Heart left ventricle (tissue), 16 donors: ENCODE data around the gene THPO. TPM values are rescaled to one million over a fixed set of nuclear protein-coding genes. Genes with fewer than 3 reads are reported as not detected.

ENCODE experiments used
- ATAC-seq, 4 donors: fragments of 200-7000 bp; cut with Tn5 transposase; one replicate each; pipeline ENCODE4 v1.9.1; 2020 to 2022; ENCODE audit warnings: moderate library complexity in 4 of 4, mild to moderate bottlenecking in 3 of 4, moderate number of reproducible peaks in 1 of 4
- DNase-seq, 5 donors: peaks; one replicate each; pipeline ENCODE4 v3.0.0-alpha.2; 2020
- H3K27ac ChIP-seq, 12 donors: fragments of 200-600 bp; sonication (generic) in 4 of 12; one replicate each; pipeline versions ENCODE4 v1.5.0 to v1.8.0; 2016 to 2022; ENCODE audit warnings: mild to moderate bottlenecking in 2 of 12
- H3K27me3 ChIP-seq, 9 donors: fragments of 200-600 bp; sonication (generic) in 2 of 9; one replicate each; pipeline versions ENCODE4 v1.5.1 to v1.8.0; 2016 to 2022; ENCODE audit warnings: mild to moderate bottlenecking in 3 of 9
- H3K36me3 ChIP-seq, 9 donors: fragments of 200-600 bp; sonication (generic) in 2 of 9; one replicate each; pipeline versions ENCODE4 v1.5.0 to v1.8.0; 2018 to 2022; ENCODE audit warnings: mild to moderate bottlenecking in 2 of 9
- H3K4me1 ChIP-seq, 12 donors: fragments of 200-600 bp; sonication (generic) in 4 of 12; one replicate each; pipeline versions ENCODE4 v1.5.0 to v1.8.0; 2016 to 2022; ENCODE audit warnings: mild to moderate bottlenecking in 3 of 12
- H3K4me3 ChIP-seq, 12 donors: fragments of 200-600 bp; sonication (generic) in 4 of 12; one replicate each; pipeline versions ENCODE4 v1.5.0 to v1.8.0; 2017 to 2022; ENCODE audit warnings: mild to moderate bottlenecking in 9 of 12, moderate library complexity in 4 of 12
- H3K9me3 ChIP-seq, 12 donors: fragments of 200-600 bp; sonication (generic) in 4 of 12; one replicate each; pipeline versions ENCODE4 v1.5.0 to v1.8.0; 2016 to 2022; ENCODE audit warnings: mild to moderate bottlenecking in 1 of 12
- CTCF ChIP-seq, 12 donors: fragments of 200-600 bp; sonication (generic) in 4 of 12; IDR thresholded peaks; one replicate each; pipeline versions ENCODE4 v1.5.0 to v1.8.0; 2018 to 2022; ENCODE audit warnings: antibody characterized with exemption in 12 of 12, mild to moderate bottlenecking in 5 of 12
- POLR2A ChIP-seq, 2 donors: fragments of 450-650 bp; IDR thresholded peaks; one replicate each; pipeline ENCODE4 v1.6.1; 2017; ENCODE audit warnings: antibody characterized with exemption in 2 of 2, mild to moderate bottlenecking in 2 of 2, moderate library complexity in 2 of 2
- WGBS, 4 donors: extraction: QIAGEN DNeasy Blood & Tissue Kit in 2 of 4; methylation state at CpG; one replicate each; pipeline versions ENCODE4 v1.1.5 to v1.1.7; 2013 to 2018; 5-methylcytosine and 5-hydroxymethylcytosine counted together
- intact Hi-C, 10 donors: fragments of 100-400 bp; cut with DNase I; formaldehyde crosslinking; loops; one replicate each; pipeline versions ENCODE4 v1.11.1 to v1.14.2; 2022
- polyA plus RNA-seq, 2 donors: library from polyadenylated mRNA; stranded (reverse); fragments of 200-250 nt; gene quantifications; one replicate each; pipeline ENCODE4 v1.2.3, GENCODE V29; 2013
- total RNA-seq, 9 donors: library from RNA; depleted of rRNA in 2 of 9; stranded (reverse); fragments of >200 nt in 2 of 9; fragmentation: NEBNext Ultra II Directional in 3 of 9; extraction: Animal tissue kit (Norgen Biotek cat#: 25700) in 3 of 9; gene quantifications; one replicate each; pipeline versions ENCODE4 v1.1.0 to v1.2.4, GENCODE V29; 2016 to 2023
- donor health status: ischemic (EF 13 %, LVEDD 7.1; RV severe dilation, severe dysfunction).
- donor health status: healthy with polysubstance abuse.
- donor health status: DM: no; HTN: yes; CAD: no.
- donor health status: DM: no; HTN: no; CAD: no.
- donor health status: ischemic (EF 25% LVEDD 6.9; RV normal size, moderate dysfunction).
- donor health status: ischemic (EF 25% LVEDD 5.7; RV mildly dilated, moderate dysfunction).
- donor health status: healthy.
- donor health status: DM: yes; HTN: yes; CAD: no.
- donor health status: ischemic (EF 35%, LVEDD 5.7; RV mildly dilated, moderate dysfunction).
- donor health status: nonischemic (EF 11% LVEDD 7.7; RV severe dilation, severe dysfunction).
- donor health status: DM: yes; HTN: yes; CAD: no.
- donor health status: PGD.
- donor health status: ischemic (EF 29% LVEDD 5.4; RV normal size, mild dysfunction).
- donor health status: nonischemic (EF 23%, LVEDD 6.1; RV moderate dilation, normal function).

Gene THPO
- total and polyA plus RNA-seq, 11 donors, result 0.12 to 0.68 (median 0.28) TPM; not detected in 5

- ATAC-seq (peak; percentile 47 to 93 (median 90)), DNase-seq (peak; percentile 59 to 83 (median 69))
- Histone ChIP-seq H3K27ac (no peak overlapping the region), H3K4me3 (no peak overlapping the region), H3K27me3 (no peaks in the 10 kb centered on the region), H3K4me1 (peaks cover 0 to 4% (median 0%) of the 10 kb centered on the region in 12 donors), H3K36me3 (no peaks in the 10 kb centered on the region), H3K9me3 (peaks cover 0 to 8% (median 0%) of the 10 kb centered on the region in 12 donors)
- intact Hi-C loops, result loop anchor here in 8 of 10 donors (2.0 to 10.0 kb wide), 7 partner anchors 50 to 127 kb away; no protein-coding TSS in a partner anchor
- WGBS, 4 donors, result 36 to 44% (median 38%) methylated on average over 14 of the region's 14 CpGs
- TF ChIP-seq CTCF (IDR thresholded peaks at IDR 0.05) (peak; percentile 63 to 88 (median 82)), POLR2A (IDR thresholded peaks at IDR 0.05) (no peak)
These were observed 39.8 kb upstream of the THPO start for GRCh38 chr3:184417619-184418327.

DNA sequence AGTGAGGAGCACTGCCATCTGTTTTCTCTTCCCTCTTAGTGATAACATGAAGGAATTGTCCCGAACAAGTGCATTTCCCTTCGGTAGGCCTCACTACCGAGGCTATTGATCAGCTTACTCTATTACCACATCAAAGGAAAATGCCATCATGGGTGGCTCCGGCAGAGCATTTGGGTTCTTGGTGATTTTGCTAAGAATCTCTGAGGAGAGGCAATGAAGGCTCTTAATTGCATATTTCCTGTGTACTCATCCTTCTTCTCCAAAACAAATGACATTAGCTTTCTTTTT lies 37.1 kb upstream of the THPO start:
- no peak overlapping the region for H3K4me3 ChIP-seq
- TF ChIP-seq CTCF (IDR thresholded peaks at IDR 0.05) (no peak), POLR2A (IDR thresholded peaks at IDR 0.05) (no peak)
- H3K27me3 ChIP-seq, result no peaks in the 10 kb centered on the region
- no peaks in the 10 kb centered on the region for H3K36me3 ChIP-seq
- ATAC-seq (no peak), DNase-seq (no peak)
- no peak overlapping the region for H3K27ac ChIP-seq
- 67 to 75% (median 73%) methylated on average over 4 of the region's 4 CpGs for WGBS, 4 donors
- H3K4me1 ChIP-seq, result peaks cover 0 to 4% (median 0%) of the 10 kb centered on the region in 12 donors
- intact Hi-C loops, result loop anchor here in 7 of 10 donors (5.0 to 10.0 kb wide), 4 partner anchors 52 to 127 kb away; no protein-coding TSS in a partner anchor
- no peaks in the 10 kb centered on the region for H3K9me3 ChIP-seq

GRCh38 chr3:184414418-184415202 lies 36.6 kb upstream of the THPO start:
- Histone ChIP-seq H3K27ac (no peak overlapping the region), H3K27me3 (no peaks in the 10 kb centered on the region), H3K9me3 (no peaks in the 10 kb centered on the region), H3K36me3 (no peaks in the 10 kb centered on the region), H3K4me3 (no peak overlapping the region), H3K4me1 (peaks cover 0 to 4% (median 0%) of the 10 kb centered on the region in 12 donors)
- DNase-seq (no peak), ATAC-seq (no peak)
- intact Hi-C loops, result loop anchor here in 7 of 10 donors (5.0 to 10.0 kb wide), 4 partner anchors 53 to 128 kb away; no protein-coding TSS in a partner anchor
- TF ChIP-seq POLR2A (IDR thresholded peaks at IDR 0.05) (no peak), CTCF (IDR thresholded peaks at IDR 0.05) (no peak)
- 81 to 88% (median 86%) methylated on average over 16 of the region's 16 CpGs for WGBS, 4 donors

DNA sequence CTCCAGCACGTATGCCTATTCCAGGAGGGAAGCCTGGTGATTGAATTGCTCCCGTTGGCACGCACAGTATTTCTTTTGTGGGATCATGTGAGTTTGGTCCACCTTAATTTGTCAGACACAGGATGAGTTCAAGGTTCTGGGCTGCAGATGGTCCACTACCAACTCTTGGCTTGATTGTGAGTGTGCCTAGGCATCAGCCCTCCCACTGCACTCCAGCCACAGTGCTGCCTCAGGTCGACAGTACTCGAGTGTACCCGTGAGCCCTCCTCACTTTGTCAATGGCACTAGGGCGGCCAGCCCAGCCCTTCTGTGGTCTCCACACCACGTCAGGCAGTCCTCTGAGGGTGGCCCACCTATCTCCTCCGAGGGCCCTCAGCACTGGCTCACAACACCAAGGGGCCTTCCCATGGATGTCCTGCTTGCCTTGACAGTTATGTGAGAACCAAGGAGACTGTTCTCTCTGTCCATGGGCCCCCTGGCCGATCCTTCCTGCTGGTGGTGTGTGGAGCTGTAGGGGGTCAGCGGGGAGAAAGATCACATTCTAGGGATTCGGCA lies 32.0 kb upstream of the THPO start:
- no peak overlapping the region for H3K27ac ChIP-seq
- no peaks in the 10 kb centered on the region for H3K27me3 ChIP-seq
- ATAC-seq, result peak in 1 of 4 donors; percentile 30
- DNase-seq, result no peak
- H3K4me1 ChIP-seq, result peaks cover 0 to 6% (median 0%) of the 10 kb centered on the region in 12 donors
- no peaks in the 10 kb centered on the region for H3K9me3 ChIP-seq
- TF ChIP-seq POLR2A (IDR thresholded peaks at IDR 0.05) (no peak), CTCF (IDR thresholded peaks at IDR 0.05) (no peak)
- intact Hi-C loops, result loop anchor here in 1 of 10 donors (10.0 kb wide), 1 partner anchor 105 kb away; no protein-coding TSS in a partner anchor
- no peaks in the 10 kb centered on the region for H3K36me3 ChIP-seq
- H3K4me3 ChIP-seq, result no peak overlapping the region
- 68 to 96% (median 87%) methylated on average over 8 to 12 of the region's 12 CpGs for WGBS, 4 donors
